Panc1 (cell line): ENCODE results near the gene PTPA.

Source experiments
- CTCF ChIP-seq: fragments of 450-650 bp; IDR thresholded peaks from 2 replicates; pipeline ENCODE4 v1.5.1; 2017; ENCODE audit warnings: mild to moderate bottlenecking
- TCF7L2 ChIP-seq: IDR thresholded peaks from 2 replicates; pipeline ENCODE4 v1.6.1; 2011; ENCODE audit warnings: mild to moderate bottlenecking, low read depth, low read length, inconsistent platforms

GRCh38 chr9:129105857-129106694 lies 5.1 kb upstream of the PTPA start:
- TF ChIP-seq CTCF (no peak), TCF7L2 (no peak)
